UCSD-AML1 (cell line): Measurements from ENCODE around the gene RNU6-1.

Experiments
- DNase-seq: peaks from one replicate; lab custom pipeline; 2025; ENCODE audit not compliant: unreplicated experiment; lab: John Stamatoyannopoulos, UW

Gene RNU6-1

GRCh38 chr15:67834581-67835296, 5.1 kb downstream of the RNU6-1 start:
- peak; percentile 20 for DNase-seq

GRCh38 chr15:67833710-67834511, 5.9 kb downstream of the RNU6-1 start:
- DNase-seq: peak; percentile 74

DNA sequence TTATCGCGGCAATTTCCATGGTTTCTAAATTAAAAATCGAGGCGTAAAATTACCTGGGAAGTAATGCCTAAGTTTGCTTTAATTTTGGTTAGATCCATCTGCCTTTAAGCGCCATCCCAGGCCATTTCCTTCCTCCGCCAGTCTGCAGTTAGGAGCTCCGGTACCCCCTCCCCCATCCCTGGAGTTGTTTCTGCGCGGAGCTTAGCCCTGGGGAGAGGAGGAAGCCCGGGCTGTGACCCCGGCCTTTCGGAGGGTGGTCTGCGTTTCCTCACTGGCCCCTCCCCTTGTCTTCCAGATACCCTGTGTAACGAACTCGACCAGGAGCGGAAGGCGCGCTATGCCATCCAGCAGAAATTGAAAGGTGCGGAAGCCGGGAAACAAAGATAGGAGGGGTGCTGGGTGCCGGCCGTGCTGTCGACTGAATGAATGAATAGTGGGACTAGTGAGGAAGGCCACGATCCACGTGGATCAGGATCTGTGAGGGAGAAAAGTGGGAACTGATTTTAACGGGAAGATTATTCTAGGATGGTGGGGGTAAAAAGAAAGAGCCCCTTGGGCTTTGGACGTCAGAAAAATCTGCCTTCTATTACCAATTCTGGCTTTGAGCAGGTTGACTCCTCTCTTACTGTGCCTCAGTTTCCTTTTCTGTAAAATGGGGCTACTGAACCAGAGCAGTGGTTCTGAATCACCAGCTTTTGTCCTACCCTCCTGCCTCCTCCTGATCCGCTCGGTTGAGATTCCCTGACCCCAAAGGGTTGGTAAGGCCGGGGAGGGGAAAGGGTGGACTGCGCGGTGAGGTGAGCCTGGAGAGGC, 6.7 kb downstream of the RNU6-1 start:
- peak; percentile 22 for DNase-seq

DNA sequence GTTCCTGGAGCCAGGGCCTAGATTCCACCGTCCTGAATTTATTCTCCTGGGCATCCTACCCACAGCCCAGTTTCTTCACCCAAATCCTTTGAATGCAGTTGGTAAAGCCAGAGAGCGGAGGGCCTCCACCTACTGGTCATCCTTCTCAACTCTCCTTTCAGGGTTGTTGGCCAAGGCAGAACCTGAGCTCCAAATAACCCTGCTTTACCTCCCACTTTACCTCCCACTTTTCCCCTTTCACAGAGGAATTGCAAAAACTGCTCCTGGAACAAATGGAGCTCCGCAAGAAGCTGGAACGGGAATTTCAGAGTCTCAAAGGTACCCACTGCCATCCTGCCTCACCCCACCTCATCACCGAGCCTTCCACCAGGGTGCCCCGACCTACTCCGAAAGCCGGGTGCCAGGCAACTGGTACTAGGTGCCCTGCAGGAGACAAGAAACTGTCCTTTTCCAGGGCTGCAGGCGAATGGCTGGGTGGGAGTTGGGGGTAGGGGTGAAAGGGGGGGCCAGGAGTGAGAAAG, 7.8 kb downstream of the RNU6-1 start:
- peak; percentile 24 for DNase-seq

GRCh38 chr15:67831363-67831762, 8.5 kb downstream of the RNU6-1 start:
- no peak for DNase-seq

GRCh38 chr15:67829647-67830504, 10.0 kb downstream of the RNU6-1 start:
- no peak for DNase-seq

GRCh38 chr15:67828969-67829646, 10.7 kb downstream of the RNU6-1 start:
- no peak for DNase-seq

DNA sequence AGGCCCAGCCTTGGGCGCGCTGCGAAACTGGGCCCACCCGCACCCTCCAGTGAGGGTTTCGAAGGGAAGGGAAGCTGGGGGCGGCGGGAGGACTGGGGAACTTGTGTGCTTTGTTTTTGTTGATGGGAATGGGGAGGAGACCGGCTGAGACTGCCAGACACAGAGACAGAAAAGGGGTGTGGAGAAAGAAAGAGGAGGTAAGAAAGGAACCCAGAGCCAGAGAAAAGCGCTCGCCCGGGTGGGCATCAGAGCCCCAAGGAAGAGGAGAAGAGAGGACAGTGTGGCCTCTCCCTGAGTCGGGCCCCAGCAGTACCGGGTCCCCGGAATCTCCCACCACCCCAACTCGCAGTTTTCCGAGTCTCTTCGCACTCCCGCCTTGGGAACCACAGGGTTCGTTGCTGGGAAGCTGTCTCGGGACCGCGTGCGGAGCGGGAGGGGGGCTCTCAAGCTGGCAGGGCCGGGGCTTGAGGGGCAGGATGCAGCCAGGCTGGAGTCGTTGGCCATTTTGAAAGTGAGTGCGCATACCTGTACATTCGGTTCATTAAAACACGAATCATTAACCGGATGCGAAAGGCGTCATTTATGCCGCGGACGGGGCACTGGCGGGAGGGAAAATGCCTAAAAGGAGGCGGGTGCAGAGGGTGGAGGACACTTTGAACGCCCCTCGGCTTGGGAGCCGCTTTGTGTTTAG, 11.4 kb downstream of the RNU6-1 start:
- DNase-seq: no peak

DNA sequence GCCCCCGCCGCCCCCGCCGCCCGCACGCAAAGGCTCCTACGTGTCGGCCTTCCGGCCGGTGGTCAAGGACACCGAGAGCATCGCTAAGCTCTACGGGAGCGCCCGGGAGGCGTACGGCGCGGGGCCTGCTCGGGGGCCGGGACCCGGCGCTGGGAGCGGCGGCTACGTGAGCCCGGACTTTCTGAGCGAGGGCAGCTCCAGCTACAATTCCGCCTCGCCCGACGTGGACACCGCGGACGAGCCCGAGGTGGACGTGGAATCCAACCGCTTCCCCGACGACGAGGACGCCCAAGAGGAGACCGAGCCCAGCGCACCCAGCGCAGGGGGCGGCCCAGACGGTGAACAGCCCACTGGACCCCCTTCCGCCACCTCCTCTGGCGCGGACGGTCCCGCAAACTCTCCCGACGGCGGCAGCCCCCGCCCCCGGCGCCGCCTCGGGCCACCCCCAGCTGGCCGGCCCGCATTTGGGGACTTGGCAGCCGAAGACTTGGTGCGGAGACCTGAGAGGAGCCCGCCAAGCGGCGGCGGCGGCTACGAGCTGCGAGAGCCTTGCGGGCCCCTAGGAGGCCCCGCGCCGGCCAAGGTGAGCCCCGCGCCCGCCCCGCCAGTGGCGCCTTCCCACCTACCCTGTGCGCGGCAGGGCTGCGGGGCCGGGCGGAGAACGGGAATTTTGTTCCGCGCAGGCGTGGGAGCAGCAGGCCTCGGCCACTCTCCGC, 12.1 kb downstream of the RNU6-1 start:
- no peak for DNase-seq

- DNase-seq: no peak
These were observed 12.9 kb downstream of the RNU6-1 start for GRCh38 chr15:67826717-67827561.

GRCh38 chr15:67825881-67826716, 13.7 kb downstream of the RNU6-1 start:
- DNase-seq: no peak

GRCh38 chr15:67824976-67825880, 14.6 kb downstream of the RNU6-1 start, which contains the start of gene SKOR1:
SKOR1 (plus strand) TSS chr15:67825509; CDS start chr15:67825603, 94 bp downstream.
- no peak for DNase-seq

- no peak for DNase-seq
These were observed 15.5 kb downstream of the RNU6-1 start for GRCh38 chr15:67824197-67824968.

DNA sequence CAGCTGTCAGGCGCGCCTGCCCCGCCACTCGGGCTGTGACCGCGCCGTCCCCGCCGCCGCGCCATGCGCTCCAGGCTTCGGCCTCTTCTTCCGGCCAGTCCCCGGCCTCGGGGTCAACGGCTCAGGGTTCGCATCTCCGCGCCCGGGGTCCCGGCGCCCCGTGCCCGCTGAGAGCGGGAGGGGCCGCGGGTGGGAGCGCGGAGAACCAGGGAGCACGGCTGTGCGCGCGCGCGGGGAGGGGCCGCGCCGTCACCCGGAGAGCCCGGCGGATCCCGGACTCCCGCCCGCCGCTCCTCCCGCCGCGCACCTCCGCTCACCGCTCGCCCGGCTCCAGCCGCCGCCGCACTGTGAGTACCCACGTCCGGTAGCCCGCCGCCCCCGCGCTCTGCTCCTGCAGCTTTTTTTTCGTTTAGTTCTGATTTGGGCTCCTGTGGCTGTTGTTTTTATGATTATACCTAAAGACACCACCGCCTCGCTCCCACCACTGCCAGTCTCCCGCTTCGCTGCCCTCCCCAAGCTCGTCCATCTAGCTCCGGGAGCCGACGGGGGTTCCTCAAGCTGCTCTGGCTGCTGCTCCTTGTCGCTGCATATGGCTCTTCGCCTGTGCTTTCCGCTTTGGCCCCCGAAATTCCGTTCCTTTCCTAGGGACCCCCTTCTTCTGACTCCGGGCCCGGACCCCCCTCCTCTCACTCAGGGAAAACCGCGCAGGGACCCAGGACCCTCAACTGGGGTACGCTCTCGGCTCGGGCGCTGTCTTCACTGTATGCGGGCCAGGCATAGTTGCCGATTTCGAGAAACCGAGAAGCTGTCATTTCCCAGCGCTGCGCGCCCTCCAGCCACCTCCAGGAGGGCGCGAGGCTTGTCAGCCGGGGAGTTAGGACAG, 16.3 kb downstream of the RNU6-1 start:
- DNase-seq: no peak
